K562 (cell line): ENCODE measurements around the gene MARS1.

ENCODE experiments used
- CHD2 ChIP-seq: IDR thresholded peaks from 2 replicates; pipeline ENCODE4 v1.6.1; 2011; ENCODE audit warnings: low read depth, low read length
- GTF3C2 ChIP-seq: IDR thresholded peaks from 3 replicates; pipeline ENCODE4 v1.6.1; 2011; ENCODE audit warnings: borderline replicate concordance, mild to moderate bottlenecking, moderate library complexity; ENCODE audit not compliant: insufficient read length; ENCODE audit errors: extremely low read depth
- MAFG ChIP-seq: fragments of 450-650 bp; conservative IDR thresholded peaks from 2 replicates; pipeline ENCODE4 v1.6.1; 2016; ENCODE audit warnings: missing genetic modification characterization, missing compliant biosample characterization
- NR3C1 ChIP-seq: sonication (generic); formaldehyde crosslinking; IDR thresholded peaks from 2 replicates; pipeline ENCODE4 v1.8.1; 2022; ENCODE audit warnings: missing genetic modification reagents
- NRF1 ChIP-seq, 2 experiments: fragments of 450-650 bp; IDR thresholded peaks in 1 of 2; conservative IDR thresholded peaks in 1 of 2; 2 replicates each; pipeline ENCODE4 v1.6.1; 2014; ENCODE audit warnings: mild to moderate bottlenecking in 2 of 2
- ZEB2 ChIP-seq: fragments of 450-650 bp; IDR thresholded peaks from 2 replicates; pipeline ENCODE4 v1.6.1; 2016
- ZNF318 ChIP-seq, 2 experiments: fragments of 450-650 bp; IDR thresholded peaks; 2 replicates each; pipeline ENCODE4 v1.6.1; 2016; ENCODE audit warnings: mild to moderate bottlenecking in 2 of 2, borderline replicate concordance in 1 of 2, low read depth in 1 of 2, moderate library complexity in 1 of 2

DNA sequence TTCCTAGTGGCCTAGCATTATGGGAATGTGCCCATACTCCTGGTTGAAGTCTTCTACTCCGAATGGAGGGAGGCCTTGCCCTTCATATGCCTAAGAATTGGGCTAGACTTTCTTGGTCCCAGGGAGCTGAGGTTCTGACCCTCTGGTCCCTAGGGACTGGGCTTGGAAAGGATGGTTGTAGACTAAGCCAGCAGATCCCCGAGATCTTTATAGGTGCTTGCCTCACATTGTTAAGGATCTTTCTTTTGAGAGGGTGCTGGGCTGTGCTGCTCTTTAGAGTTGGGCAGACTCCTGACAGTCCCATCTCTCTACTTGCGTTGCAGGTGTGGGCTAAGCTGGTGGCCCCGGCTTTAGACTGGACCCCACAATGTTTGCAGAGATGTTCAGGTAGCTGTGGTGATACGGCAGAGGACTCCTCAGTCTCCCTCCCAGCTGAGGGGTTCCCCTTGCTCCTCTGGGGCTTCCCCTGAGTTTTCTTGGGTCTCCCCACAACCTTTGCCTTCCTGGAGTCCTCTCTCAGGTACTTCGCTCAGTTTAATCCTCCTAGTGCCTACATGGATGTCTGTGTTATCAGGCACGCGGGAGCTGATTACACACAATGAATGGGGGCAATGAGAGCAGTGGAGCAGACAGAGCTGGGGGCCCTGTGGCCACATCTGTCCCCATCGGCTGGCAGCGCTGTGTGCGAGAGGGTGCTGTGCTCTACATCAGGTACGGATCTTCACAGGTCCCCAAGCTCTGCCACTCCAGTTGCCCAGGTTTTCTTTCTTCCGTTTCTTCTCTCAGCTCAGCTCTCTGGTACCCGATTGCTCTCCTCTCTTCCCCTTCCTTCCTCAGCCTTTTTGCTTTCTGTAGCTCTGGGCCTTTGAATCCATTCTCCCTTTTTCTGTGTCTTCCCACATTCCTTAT lies 36.1 kb downstream of the MARS1 start:
- no peak for TF ChIP-seq ZNF318 (IDR thresholded peaks at IDR 0.05; ENCODE audit: borderline replicate concordance in 1 of 2, low read depth in 1 of 2)
- no peak for TF ChIP-seq NRF1 (conservative IDR thresholded peaks at IDR 0.05 in 1 of 2, IDR thresholded peaks at IDR 0.05 in 1 of 2)
- TF ChIP-seq NR3C1 (CRISPR knock-in tag): no peak
- TF ChIP-seq MAFG: no peak
- no peak for TF ChIP-seq ZEB2
- TF ChIP-seq GTF3C2: no peak
- TF ChIP-seq CHD2: no peak
